ENCODE data around the gene NIN. TPM values are rescaled to one million over a fixed set of nuclear protein-coding genes. Genes with fewer than 3 reads are reported as not detected.

The NIN gene
- total and polyA plus RNA-seq, 10 donors = 11.8 to 139 (median 94.4) TPM

GRCh38 chr14:50688875-50689274 lies 142.1 kb downstream of the NIN start:
- Histone ChIP-seq H3K27ac (no peak overlapping the region), H3K36me3 (no peaks in the 10 kb centered on the region), H3K4me1 (no peaks in the 10 kb centered on the region), H3K4me3 (no peak overlapping the region), H3K9me3 (peaks cover 0 to 48% (median 16%) of the 10 kb centered on the region in 8 donors), H3K27me3 (replicated peaks in 1 of 7) (no peaks in the 10 kb centered on the region)
- intact Hi-C loops (cut with DNase I; ENCODE audit: low total_unique reads) = no loop called here
- no peak for DNase-seq
- TF ChIP-seq POLR2A (IDR thresholded peaks at IDR 0.05) = no peak
- TF ChIP-seq CTCF (IDR thresholded peaks at IDR 0.05 in 8 of 11, conservative IDR thresholded peaks at IDR 0.05 in 3 of 11) = no peak
- no peak for TF ChIP-seq POLR2AphosphoS5 (IDR thresholded peaks at IDR 0.05)
- 84 to 100% (median 94%) methylated on average over 1 of the region's 1 CpG for WGBS, 5 donors

- H3K27me3 ChIP-seq (replicated peaks in 1 of 7) = no peaks in the 10 kb centered on the region
- no peak overlapping the region for H3K27ac ChIP-seq
- intact Hi-C loops (cut with DNase I; ENCODE audit: low total_unique reads) = no loop called here
- no peaks in the 10 kb centered on the region for H3K9me3 ChIP-seq
- DNase-seq = no peak
- H3K4me3 ChIP-seq = no peak overlapping the region
- no peaks in the 10 kb centered on the region for H3K36me3 ChIP-seq
- peaks cover 11 to 27% (median 19%) of the 10 kb centered on the region in 6 donors for H3K4me1 ChIP-seq
- no peak for TF ChIP-seq POLR2AphosphoS5 (IDR thresholded peaks at IDR 0.05)
Measured at GRCh38 chr14:50679674-50680073, 151.3 kb downstream of the NIN start.

- Histone ChIP-seq H3K4me3 (no peak overlapping the region), H3K27me3 (replicated peaks in 1 of 7) (no peaks in the 10 kb centered on the region), H3K9me3 (no peaks in the 10 kb centered on the region), H3K36me3 (no peaks in the 10 kb centered on the region), H3K4me1 (peaks cover 11 to 27% (median 19%) of the 10 kb centered on the region in 6 donors), H3K27ac (peak overlapping the region in 4 of 8 donors; percentile 46 to 68 (median 52))
- 75 to 91% (median 81%) methylated on average over 5 of the region's 5 CpGs for WGBS, 5 donors
- no peak for DNase-seq
- intact Hi-C loops (cut with DNase I; ENCODE audit: low total_unique reads) = no loop called here
- TF ChIP-seq POLR2AphosphoS5 (IDR thresholded peaks at IDR 0.05) = no peak
- TF ChIP-seq POLR2A (IDR thresholded peaks at IDR 0.05) = no peak
- no peak for TF ChIP-seq CTCF (IDR thresholded peaks at IDR 0.05 in 8 of 11, conservative IDR thresholded peaks at IDR 0.05 in 3 of 11)
Measured at GRCh38 chr14:50678163-50678562, 152.8 kb downstream of the NIN start.

- Histone ChIP-seq H3K27ac (peak overlapping the region in 6 of 8 donors; percentile 42 to 68 (median 48)), H3K4me3 (peak overlapping the region in 1 of 8 donors; percentile 24), H3K27me3 (replicated peaks in 1 of 7) (no peaks in the 10 kb centered on the region), H3K9me3 (no peaks in the 10 kb centered on the region), H3K36me3 (no peaks in the 10 kb centered on the region), H3K4me1 (peaks cover 11 to 30% (median 20%) of the 10 kb centered on the region in 6 donors)
- no peak for DNase-seq
- WGBS, 5 donors = 13 to 18% (median 15%) methylated on average over 5 of the region's 5 CpGs
- intact Hi-C loops (cut with DNase I; ENCODE audit: low total_unique reads) = no loop called here
- TF ChIP-seq POLR2A (IDR thresholded peaks at IDR 0.05) = no peak
- no peak for TF ChIP-seq CTCF (IDR thresholded peaks at IDR 0.05 in 8 of 11, conservative IDR thresholded peaks at IDR 0.05 in 3 of 11)
- no peak for TF ChIP-seq POLR2AphosphoS5 (IDR thresholded peaks at IDR 0.05)
Measured at GRCh38 chr14:50677527-50678063, 153.4 kb downstream of the NIN start.
